GM12878 (cell line): ENCODE measurements around the gene ISLR. TPM values are rescaled to one million over a fixed set of nuclear protein-coding genes. Genes with fewer than 3 reads are reported as not detected.

Experiments used
- ATAC-seq: fragments of 200-7000 bp; cut with Tn5 transposase; 3 replicates; pipeline ENCODE4 v1.9.1; 2020; ENCODE audit warnings: mild to moderate bottlenecking, moderate library complexity
- BruUV-seq: library from RNA; stranded (reverse); fragments of 400-500 nt; replicated peaks from 2 replicates; lab custom pipeline; 2021; lab: Mats Ljungman, UMichigan
- CTCF ChIA-PET: fragments of 300-600 bp; sonication (Branson Sonifier 250); formaldehyde crosslinking; extraction: SDS; loops from one replicate; lab custom pipeline; 2021; ENCODE audit warnings: inconsistent platforms; lab: Yijun Ruan, JAX
- POLR2A ChIA-PET: fragments of 350-600 bp; formaldehyde crosslinking; extraction: SDS; loops from one replicate; lab custom pipeline; 2021; ENCODE audit warnings: inconsistent platforms; lab: Charles Lee
- RAD21 ChIA-PET: fragments of 300-600 bp; sonication (Branson Sonifier 250); formaldehyde crosslinking; loops from one replicate; lab custom pipeline; 2023; ENCODE audit warnings: antibody characterized with exemption; ENCODE audit not compliant: unreplicated experiment; lab: Charles Lee
- SMC1A ChIA-PET: fragments of 300-600 bp; sonication (Branson Sonifier 250); formaldehyde crosslinking; loops from one replicate; lab custom pipeline; 2023; ENCODE audit not compliant: unreplicated experiment, uncharacterized antibody; lab: Charles Lee
- DNase-seq: peaks from one replicate; pipeline ENCODE4 v3.0.0-alpha.2; 2011; ENCODE audit warnings: low read depth, low spot score
- FAIRE-seq: peaks from 3 replicates; lab custom pipeline; 2011; peaks lifted over from hg19 to GRCh38; lab: Jason Lieb, UNC
- H2AFZ ChIP-seq: 2 replicates; pipeline ENCODE4 v1.6.0; 2011; ENCODE audit warnings: low read depth, low read length, control low read depth; ENCODE audit not compliant: control insufficient read depth
- H3K27ac ChIP-seq: 2 replicates; pipeline ENCODE4 v1.5.1; 2011; ENCODE audit warnings: control low read depth; ENCODE audit not compliant: control insufficient read depth, insufficient read depth
- H3K27me3 ChIP-seq, 2 experiments: replicated peaks in 1 of 2; 2 replicates each; pipeline versions ENCODE4 v1.6.0 to v1.6.1; 2011; ENCODE audit warnings: low read length in 1 of 2; ENCODE audit not compliant: control insufficient read depth in 2 of 2, insufficient read depth in 2 of 2
- H3K36me3 ChIP-seq, 2 experiments: 2 replicates each; pipeline ENCODE4 v1.5.1; 2011; ENCODE audit warnings: low read length in 1 of 2; ENCODE audit not compliant: control insufficient read depth in 2 of 2, insufficient read depth in 2 of 2
- H3K4me1 ChIP-seq: 2 replicates; pipeline ENCODE4 v1.6.1; 2011; ENCODE audit warnings: mild to moderate bottlenecking, low read length, moderate library complexity, mixed read lengths; ENCODE audit not compliant: control insufficient read depth, insufficient read depth
- H3K4me2 ChIP-seq: 2 replicates; pipeline ENCODE4 v1.6.0; 2011; ENCODE audit warnings: control low read depth; ENCODE audit not compliant: control insufficient read depth, insufficient read depth
- H3K4me3 ChIP-seq: fragments of 200-600 bp; sonication (generic); 2 replicates; pipeline ENCODE4 v1.5.1; 2016
- H3K79me2 ChIP-seq: 2 replicates; pipeline ENCODE4 v1.6.0; 2011; ENCODE audit warnings: low read length; ENCODE audit not compliant: control insufficient read depth, insufficient read depth
- H3K9ac ChIP-seq: 2 replicates; pipeline ENCODE4 v1.8.0; 2011; ENCODE audit warnings: low read length, control low read depth, mixed read lengths; ENCODE audit not compliant: control insufficient read depth, insufficient read depth
- H3K9me3 ChIP-seq: replicated peaks from 3 replicates; pipeline ENCODE4 v1.5.1; 2011; ENCODE audit warnings: mild to moderate bottlenecking, low read length; ENCODE audit not compliant: control insufficient read depth, insufficient read depth
- H4K20me1 ChIP-seq: 2 replicates; pipeline ENCODE4 v1.6.0; 2011; ENCODE audit not compliant: control insufficient read depth, insufficient read depth
- BCL3 ChIP-seq: IDR thresholded peaks from 2 replicates; pipeline ENCODE4 v1.6.1; 2011; ENCODE audit warnings: borderline replicate concordance, low read depth, mild to moderate bottlenecking, moderate library complexity, low read length; ENCODE audit not compliant: insufficient read depth, poor library complexity, severe bottlenecking
- BMI1 ChIP-seq: fragments of 450-650 bp; IDR thresholded peaks from 2 replicates; pipeline ENCODE4 v1.6.1; 2016; ENCODE audit warnings: mild to moderate bottlenecking, moderate library complexity, borderline replicate concordance
- CEBPB ChIP-seq, 2 experiments: fragments of 150-350 bp in 1 of 2; IDR thresholded peaks; 2 replicates each; pipeline ENCODE4 v1.6.1; 2012 to 2014; ENCODE audit warnings: low read depth in 2 of 2, low read length in 2 of 2, borderline replicate concordance in 1 of 2, inconsistent platforms in 1 of 2
- E4F1 ChIP-seq: fragments of 450-650 bp; IDR thresholded peaks from 2 replicates; pipeline ENCODE4 v1.6.1; 2018; ENCODE audit warnings: borderline replicate concordance, mild to moderate bottlenecking; ENCODE audit not compliant: partially characterized antibody
- NFYB ChIP-seq: IDR thresholded peaks from 2 replicates; pipeline ENCODE4 v1.6.1; 2011; ENCODE audit warnings: low read depth, mild to moderate bottlenecking, low read length, improper control_type of control experiment, moderate library complexity; ENCODE audit not compliant: insufficient read depth
- PAX5 ChIP-seq: IDR thresholded peaks from 2 replicates; pipeline ENCODE4 v1.6.1; 2011; ENCODE audit warnings: low read depth, low read length, borderline replicate concordance
- RELB ChIP-seq: fragments of 450-650 bp; IDR thresholded peaks from 2 replicates; pipeline ENCODE4 v1.6.1; 2017; ENCODE audit warnings: low read depth, mild to moderate bottlenecking, moderate library complexity
- WGBS: methylation state at CpG from one replicate; pipeline ENCODE4 v1.1.6; 2016; ENCODE audit warnings: low lambda C conversion rate; ENCODE audit not compliant: insufficient replicate concordance, insufficient coverage; ENCODE audit errors: missing lambda C conversion rate; 5-methylcytosine and 5-hydroxymethylcytosine counted together
- in situ Hi-C: fragments of 300-500 bp; cut with MboI; formaldehyde crosslinking; loops from 9 replicates; pipeline ENCODE4 v1.14.3; 2018; ENCODE audit warnings: mixed read lengths
- intact Hi-C: fragments of 100-400 bp; cut with micrococcal nuclease; formaldehyde crosslinking; loops from one replicate; pipeline ENCODE4 v1.14.2; 2022; ENCODE audit not compliant: unreplicated experiment
- polyA plus RNA-seq, 11 experiments: library from polyadenylated mRNA; depleted of rRNA in 4 of 11; unstranded in 6 of 11; stranded (reverse) in 5 of 11; fragments of >200 nt; fragmentation: Nextera tagmentation in 4 of 11; fragmentation: Illumina TruSeq in 1 of 11; extraction: Ambion mirVana in 4 of 11; extraction: Trizol in 1 of 11; gene quantifications; 1 replicate in 1 of 11; 2 replicates in 10 of 11; pipeline versions ENCODE4 v1.2.1 to v1.2.3, GENCODE V29; 2011 to 2016; ENCODE audit warnings: inconsistent platforms in 2 of 11, missing spikeins in 2 of 11, low read depth in 1 of 11
- total RNA-seq, 4 experiments: library from RNA; depleted of rRNA in 3 of 4; stranded (reverse); fragments of >200 nt in 3 of 4; fragmentation: Illumina TruSeq in 1 of 4; extraction: Trizol in 1 of 4; gene quantifications; 2 replicates each; pipeline versions ENCODE4 v1.2.1 to v1.2.3, GENCODE V29; 2013 to 2021

Gene ISLR
- total and polyA plus RNA-seq, 10 of the 15 experiments (the other 5 are each of a cell fraction or from before 2014, with no cell fraction given): 0.03 to 1.8 (median 0.54) TPM

GRCh38 chr15:74188216-74188615 is 14.7 kb downstream of the ISLR start:
- ChIA-PET POLR2A (no interaction called here), CTCF (interaction anchor here (0.6 to 1.3 kb wide), 2 partner anchors 14 to 109 kb away, joined by 3 to 4 read pairs; no protein-coding TSS in a partner anchor), SMC1A (no interaction called here), RAD21 (no interaction called here)
- Histone ChIP-seq H3K27me3 (no peaks in the 10 kb centered on the region), H3K27ac (no peak overlapping the region), H3K4me3 (no peak overlapping the region), H3K4me1 (peaks cover 14% of the 10 kb centered on the region), H4K20me1 (no peaks in the 10 kb centered on the region), H3K9ac (no peak overlapping the region), H3K79me2 (no peaks in the 10 kb centered on the region), H3K4me2 (no peak overlapping the region), H3K36me3 (no peaks in the 10 kb centered on the region), H2AFZ (no peak overlapping the region), H3K9me3 (no peaks in the 10 kb centered on the region)
- ATAC-seq (no peak), FAIRE-seq (no peak), DNase-seq (no peak)
- TF ChIP-seq RELB (no peak), NFYB (no peak), BMI1 (no peak)
- in situ Hi-C loops (no loop called here), intact Hi-C loops (no loop called here)
- 58% methylated on average over 11 of the region's 11 CpGs for WGBS
- BruUV-seq: no TSS peak

GRCh38 chr15:74191798-74192197 is 18.3 kb downstream of the ISLR start:
- Histone ChIP-seq H3K9me3 (no peaks in the 10 kb centered on the region), H3K4me3 (no peak overlapping the region), H3K79me2 (no peaks in the 10 kb centered on the region), H3K27me3 (no peaks in the 10 kb centered on the region), H3K36me3 (no peaks in the 10 kb centered on the region), H3K27ac (no peak overlapping the region), H3K4me2 (no peak overlapping the region), H3K4me1 (peaks cover 21% of the 10 kb centered on the region), H2AFZ (no peak overlapping the region), H3K9ac (no peak overlapping the region), H4K20me1 (no peaks in the 10 kb centered on the region)
- ATAC-seq (no peak), DNase-seq (no peak), FAIRE-seq (no peak)
- in situ Hi-C loops (no loop called here), intact Hi-C loops (no loop called here)
- SMC1A ChIA-PET: no interaction called here
- BruUV-seq: no TSS peak
- POLR2A ChIA-PET: no interaction called here
- WGBS: 47% methylated on average over 3 of the region's 3 CpGs
- CTCF ChIA-PET: no interaction called here
- RAD21 ChIA-PET: no interaction called here
- no peak for TF ChIP-seq PAX5
- TF ChIP-seq CEBPB (IDR thresholded peaks at IDR 0.05; ENCODE audit: borderline replicate concordance in 1 of 2, low read depth in 2 of 2, low read length in 2 of 2): no peak
- no peak for TF ChIP-seq BCL3
- TF ChIP-seq E4F1: no peak
